IMR-90 (cell line): ENCODE measurements around the gene CFAP298. TPM values are rescaled to one million over a fixed set of nuclear protein-coding genes. Genes with fewer than 3 reads are reported as not detected.

Source experiments
- ATAC-seq: fragments of 200-7000 bp; cut with Tn5 transposase; 2 replicates; pipeline ENCODE4 v1.9.1; 2020; ENCODE audit warnings: low read depth, mild to moderate bottlenecking, moderate library complexity
- BruUV-seq: library from RNA; stranded (reverse); fragments of 400-500 nt; replicated peaks from 2 replicates; lab custom pipeline; 2021; lab: Mats Ljungman, UMichigan
- CTCF ChIA-PET: fragments of 300-600 bp; formaldehyde crosslinking; extraction: SDS; loops from one replicate; lab custom pipeline; 2021; ENCODE audit warnings: antibody characterized with exemption; lab: Yijun Ruan, JAX
- POLR2A ChIA-PET: fragments of 300-600 bp; sonication (Branson Sonifier 250); formaldehyde crosslinking; loops from one replicate; lab custom pipeline; 2022; ENCODE audit warnings: antibody characterized with exemption; ENCODE audit not compliant: unreplicated experiment; lab: Charles Lee
- DNase-seq: peaks from one replicate; pipeline ENCODE4 v3.0.0; 2013
- H2AFZ ChIP-seq: replicated peaks from 2 replicates; pipeline ENCODE3; 2013; ENCODE audit warnings: low read length, mild to moderate bottlenecking; ENCODE audit not compliant: poor library complexity
- H2AK5ac ChIP-seq: 2 replicates; pipeline ENCODE4 v1.6.1; 2013; ENCODE audit warnings: low read depth, low read length, inconsistent platforms
- H2AK9ac ChIP-seq: replicated peaks from 2 replicates; pipeline ENCODE3; 2013; ENCODE audit warnings: mild to moderate bottlenecking, low read depth, low read length, moderate library complexity; ENCODE audit not compliant: poor library complexity
- H2BK120ac ChIP-seq: 2 replicates; pipeline ENCODE4 v1.6.1; 2013; ENCODE audit warnings: low read depth, low read length, inconsistent platforms
- H2BK15ac ChIP-seq: 3 replicates; pipeline ENCODE4 v1.6.1; 2013; ENCODE audit warnings: low read depth, low read length, inconsistent platforms
- H2BK20ac ChIP-seq: 2 replicates; pipeline ENCODE4 v1.6.1; 2013; ENCODE audit warnings: low read depth, mild to moderate bottlenecking, inconsistent platforms, low read length, moderate library complexity
- H2BK5ac ChIP-seq: 2 replicates; pipeline ENCODE4 v1.6.1; 2013; ENCODE audit warnings: mild to moderate bottlenecking, low read depth, low read length, inconsistent platforms; ENCODE audit not compliant: poor library complexity, severe bottlenecking
- H3K14ac ChIP-seq: replicated peaks from 2 replicates; pipeline ENCODE4 v1.6.1; 2013; ENCODE audit warnings: low read depth, low read length, inconsistent platforms
- H3K18ac ChIP-seq: 2 replicates; pipeline ENCODE4 v1.6.1; 2013; ENCODE audit warnings: low read depth, low read length, control low read depth
- H3K23ac ChIP-seq: 2 replicates; pipeline ENCODE4 v1.6.1; 2013; ENCODE audit warnings: low read depth, low read length, inconsistent platforms
- H3K27ac ChIP-seq: 2 replicates; pipeline ENCODE4 v1.5.1; 2013; ENCODE audit warnings: mild to moderate bottlenecking, control low read depth, low read length; ENCODE audit not compliant: insufficient read depth
- H3K27me3 ChIP-seq: 2 replicates; pipeline ENCODE4 v1.6.1; 2013; ENCODE audit warnings: low read length; ENCODE audit not compliant: control insufficient read depth, insufficient read depth
- H3K36me3 ChIP-seq: 2 replicates; pipeline ENCODE4 v1.6.1; 2013; ENCODE audit warnings: low read length, mixed read lengths; ENCODE audit not compliant: control insufficient read depth, insufficient read depth
- H3K4ac ChIP-seq: 2 replicates; pipeline ENCODE4 v1.6.1; 2013; ENCODE audit warnings: low read depth, low read length, inconsistent platforms
- H3K4me1 ChIP-seq: 2 replicates; pipeline ENCODE4 v1.6.1; 2013; ENCODE audit warnings: low read length, mixed read lengths; ENCODE audit not compliant: control insufficient read depth, insufficient read depth
- H3K4me2 ChIP-seq: 2 replicates; pipeline ENCODE4 v1.6.1; 2013; ENCODE audit warnings: low read depth, mild to moderate bottlenecking, control low read depth, low read length, moderate library complexity
- H3K4me3 ChIP-seq: 2 replicates; pipeline ENCODE4 v1.5.1; 2013; ENCODE audit warnings: low read depth, mild to moderate bottlenecking, control low read depth, low read length, moderate library complexity; ENCODE audit not compliant: insufficient read depth
- H3K56ac ChIP-seq: 2 replicates; pipeline ENCODE4 v1.6.1; 2013; ENCODE audit warnings: low read length, inconsistent platforms; ENCODE audit not compliant: insufficient read depth; ENCODE audit errors: extremely low read depth
- H3K79me1 ChIP-seq, 2 experiments: 2 replicates each; pipeline ENCODE4 v1.6.1; 2013; ENCODE audit warnings: low read length in 2 of 2, inconsistent platforms in 1 of 2, low read depth in 1 of 2
- H3K9ac ChIP-seq: 2 replicates; pipeline ENCODE4 v1.6.1; 2013; ENCODE audit warnings: low read depth, low read length, control low read depth
- H3K9me1 ChIP-seq: 2 replicates; pipeline ENCODE4 v1.6.1; 2013; ENCODE audit warnings: low read length, inconsistent platforms; ENCODE audit not compliant: insufficient read depth
- H3K9me3 ChIP-seq: 2 replicates; pipeline ENCODE4 v1.6.1; 2013; ENCODE audit warnings: low read length; ENCODE audit not compliant: control insufficient read depth, insufficient read depth
- H4K20me1 ChIP-seq: 2 replicates; pipeline ENCODE4 v1.6.1; 2013; ENCODE audit warnings: low read length, inconsistent platforms; ENCODE audit not compliant: insufficient read depth
- H4K5ac ChIP-seq: 2 replicates; pipeline ENCODE4 v1.6.1; 2013; ENCODE audit warnings: mild to moderate bottlenecking, low read depth, low read length, control low read depth
- H4K8ac ChIP-seq, 2 experiments: 2 replicates each; pipeline ENCODE4 v1.6.1; 2013; ENCODE audit warnings: low read depth in 2 of 2, low read length in 2 of 2, control low read depth in 1 of 2, inconsistent platforms in 1 of 2
- H4K91ac ChIP-seq: 2 replicates; pipeline ENCODE4 v1.6.1; 2013; ENCODE audit warnings: low read depth, low read length, inconsistent platforms; ENCODE audit not compliant: insufficient read depth
- ELK1 ChIP-seq: fragments of 150-350 bp; IDR thresholded peaks from 2 replicates; pipeline ENCODE4 v1.6.1; 2016; ENCODE audit warnings: low read depth, mild to moderate bottlenecking, low read length, moderate library complexity, borderline replicate concordance
- RAD21 ChIP-seq: IDR thresholded peaks from 2 replicates; pipeline ENCODE4 v1.6.1; 2012; ENCODE audit warnings: low read length, improper control_type of control experiment
- SMC3 ChIP-seq: fragments of 150-350 bp; IDR thresholded peaks from 2 replicates; pipeline ENCODE4 v1.6.1; 2016; ENCODE audit warnings: low read depth, mild to moderate bottlenecking, antibody characterized with exemption, low read length, moderate library complexity
- USF2 ChIP-seq: fragments of 150-350 bp; IDR thresholded peaks from 2 replicates; pipeline ENCODE4 v1.6.1; 2017; ENCODE audit warnings: mild to moderate bottlenecking, antibody characterized with exemption, low read length, low read depth
- WGBS, 2 experiments: methylation state at CpG; one replicate each; pipeline versions ENCODE4 v1.1.5 to v1.1.7; 2013; ENCODE audit warnings: missing lambda C conversion rate in 2 of 2; ENCODE audit not compliant: insufficient read length in 1 of 2; ENCODE audit errors: extremely low coverage in 2 of 2; 5-methylcytosine and 5-hydroxymethylcytosine counted together
- dilution Hi-C: fragments of 300-500 bp; cut with HindIII; formaldehyde crosslinking; loops from one replicate; pipeline ENCODE4 v1.14.3; 2018; ENCODE audit warnings: low sequenced_read_pairs; ENCODE audit not compliant: unreplicated experiment
- in situ Hi-C: fragments of 300-500 bp; cut with MboI; formaldehyde crosslinking; loops from 3 replicates; pipeline ENCODE4 v1.14.3; 2019; ENCODE audit warnings: low sequenced_read_pairs, inconsistent platforms, mixed read lengths
- intact Hi-C: fragments of 100-400 bp; cut with micrococcal nuclease; formaldehyde crosslinking; loops from 2 replicates; pipeline ENCODE4 v1.10.0; 2022
- polyA plus RNA-seq, 3 experiments: library from polyadenylated mRNA; depleted of rRNA; stranded (reverse); fragments of >200 nt; gene quantifications; 2 replicates each; pipeline ENCODE4 v1.2.3, GENCODE V29; 2012; ENCODE audit warnings: low replicate concordance in 1 of 3
- total RNA-seq: library from RNA; depleted of rRNA; stranded (reverse); fragments of >200 nt; gene quantifications from 2 replicates; pipeline ENCODE4 v1.2.3, GENCODE V29; 2012

Gene CFAP298
- total and polyA plus RNA-seq, 2 of the 4 experiments (the other 2 are of a cell fraction) = 8.1 to 25.7 TPM

GRCh38 chr21:32599526-32599925 lies 12.7 kb downstream of the CFAP298 start:
- Histone ChIP-seq H3K36me3 (peaks cover 29% of the 10 kb centered on the region), H2AFZ (no peak overlapping the region), H4K5ac (no peak overlapping the region), H3K14ac (no peak overlapping the region), H2AK5ac (0 out of 2 replicates have a peak overlapping the region, but pooled peaks have one; percentile 10), H2BK120ac (no peak overlapping the region), H3K27me3 (no peaks in the 10 kb centered on the region), H2BK15ac (no peak overlapping the region), H3K9ac (no peak overlapping the region), H3K4me3 (no peak overlapping the region), H3K56ac (no peak overlapping the region), H3K4ac (no peak overlapping the region), H2BK20ac (no peak overlapping the region), H4K91ac (no peak overlapping the region), H3K9me3 (no peaks in the 10 kb centered on the region), H3K4me2 (no peak overlapping the region), H2BK5ac (no peak overlapping the region), H3K27ac (no peak overlapping the region), H3K9me1 (no peaks in the 10 kb centered on the region), H3K23ac (no peak overlapping the region), H3K79me1 (no peaks in the 10 kb centered on the region), H2AK9ac (no peak overlapping the region), H3K18ac (no peak overlapping the region), H4K8ac (no peak overlapping the region), H4K20me1 (no peaks in the 10 kb centered on the region), H3K4me1 (no peaks in the 10 kb centered on the region)
- 93% methylated on average over 2 of the region's 8 CpGs; no CpG with 5 or more reads in 1 of the 2 experiments for WGBS, 2 experiments
- TF ChIP-seq ELK1 = no peak
- TF ChIP-seq RAD21 = no peak
- no peak for TF ChIP-seq USF2
- TF ChIP-seq SMC3 = no peak
- BruUV-seq = no TSS peak
- intact Hi-C loops = no loop called here
- dilution Hi-C loops = no loop called here
- in situ Hi-C loops = no loop called here
- ChIA-PET POLR2A (no interaction called here), CTCF (interaction anchor here (1.0 to 2.9 kb wide), 4 partner anchors 12 to 233 kb away, joined by 3 to 26 read pairs (median 4); partner anchors contain the start of gene CFAP298)
- DNase-seq (no peak), ATAC-seq (no peak)
